Measurements from ENCODE around the gene TMEM92. TPM values are rescaled to one million over a fixed set of nuclear protein-coding genes. Genes with fewer than 3 reads are reported as not detected.

The TMEM92 gene
- total RNA-seq, 2 experiments from 2014 or later: not detected

GRCh38 chr17:50265212-50265611 lies 9.1 kb upstream of the TMEM92 start:
- no peaks in the 10 kb centered on the region for H3K27me3 Mint-ChIP-seq
- no peak overlapping the region for H3K27ac Mint-ChIP-seq
- POLR2A ChIA-PET: interaction anchor here (1.5 kb wide), 1 partner anchor 64 kb away, joined by 4 read pairs; the partner anchor contains the start of gene COL1A1
- no peak for ATAC-seq
- TF ChIP-seq CTCF (IDR thresholded peaks at IDR 0.05): no peak
- H3K4me3 Mint-ChIP-seq: no peak overlapping the region
- CTCF ChIA-PET: interaction anchor here (1.9 to 2.2 kb wide), 2 partner anchors 61 to 64 kb away, joined by 6 to 8 read pairs; partner anchors contain the start of gene COL1A1
- no peaks in the 10 kb centered on the region for H3K4me1 Mint-ChIP-seq (ENCODE audit: low read depth)
- intact Hi-C loops (cut with micrococcal nuclease): no loop called here
- no peak for DNase-seq
- H3K36me3 Mint-ChIP-seq (ENCODE audit: low read depth): no peaks in the 10 kb centered on the region
- no peaks in the 10 kb centered on the region for H3K9me3 Mint-ChIP-seq

DNA sequence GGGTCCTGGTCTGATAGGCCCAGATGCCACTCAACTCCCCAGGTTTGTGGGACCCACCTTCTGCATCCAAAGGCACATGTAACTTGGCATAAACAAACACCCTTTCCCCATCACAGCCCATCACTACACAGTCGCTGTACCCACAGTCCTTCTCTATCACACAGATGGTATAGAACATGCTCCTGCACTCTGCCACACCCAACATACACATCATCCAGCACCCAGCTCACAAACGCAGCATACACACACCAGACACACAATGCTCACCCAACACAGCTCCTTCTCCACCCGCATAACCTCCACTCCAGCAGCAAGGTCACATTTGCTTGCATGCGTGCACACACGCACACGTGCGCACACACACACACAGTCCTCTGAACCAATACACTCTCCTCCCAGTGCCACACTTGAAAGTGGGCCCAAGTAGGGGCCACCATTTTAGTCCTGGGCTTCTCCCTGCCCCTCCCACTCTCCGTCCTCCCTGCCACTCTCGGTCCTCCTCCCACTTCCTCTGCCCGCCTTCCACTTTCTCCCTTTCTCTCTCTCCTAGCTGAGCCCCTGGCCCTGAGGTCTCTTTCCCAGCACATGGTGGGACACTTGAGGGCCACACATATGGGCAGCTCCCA lies 8.5 kb upstream of the TMEM92 start:
- intact Hi-C loops (cut with micrococcal nuclease): no loop called here
- Mint-ChIP-seq H3K9me3 (no peaks in the 10 kb centered on the region), H3K27me3 (no peaks in the 10 kb centered on the region), H3K4me3 (no peak overlapping the region), H3K4me1 (ENCODE audit: low read depth) (no peaks in the 10 kb centered on the region), H3K27ac (no peak overlapping the region), H3K36me3 (ENCODE audit: low read depth) (no peaks in the 10 kb centered on the region)
- POLR2A ChIA-PET: interaction anchor here (1.5 kb wide), 1 partner anchor 64 kb away, joined by 4 read pairs; the partner anchor contains the start of gene COL1A1
- DNase-seq (no peak), ATAC-seq (no peak)
- TF ChIP-seq CTCF (IDR thresholded peaks at IDR 0.05): no peak
- CTCF ChIA-PET: interaction anchor here (1.9 to 2.2 kb wide), 2 partner anchors 62 to 65 kb away, joined by 6 to 8 read pairs; partner anchors contain the start of gene COL1A1

DNA sequence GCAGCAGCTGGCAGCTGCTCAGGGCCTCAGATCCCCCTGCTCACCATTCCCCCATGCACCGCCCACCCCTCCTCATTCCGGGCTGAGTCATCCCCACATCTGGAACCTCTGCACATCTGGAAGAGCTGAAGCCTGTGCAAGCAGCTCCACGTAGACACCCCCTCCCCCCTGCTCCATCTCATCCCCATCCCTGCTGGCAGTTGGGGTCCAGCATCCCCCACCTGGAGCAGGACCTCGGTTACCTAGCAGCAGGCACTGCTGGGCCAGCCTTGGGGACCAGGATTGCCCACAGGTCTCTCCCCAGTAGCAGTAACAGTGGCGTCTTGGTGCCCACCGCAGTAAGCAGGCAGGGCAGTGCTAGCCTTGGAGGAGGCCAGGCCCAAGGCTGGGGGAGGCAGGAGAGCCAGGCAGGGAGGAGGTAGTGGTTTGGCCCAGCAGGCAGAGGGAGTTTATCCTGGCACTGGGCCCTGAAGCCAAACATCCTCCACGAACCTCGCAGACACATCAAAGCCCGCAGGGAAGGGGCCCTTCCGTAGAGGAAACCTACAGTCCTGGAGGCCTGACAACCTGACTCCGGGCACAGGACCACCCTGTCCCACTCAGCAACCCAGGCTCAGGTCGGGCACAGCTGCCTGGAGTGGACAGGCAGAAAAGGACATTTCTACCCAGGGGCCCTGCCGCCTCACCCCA lies 7.7 kb upstream of the TMEM92 start:
- Mint-ChIP-seq H3K9me3 (no peaks in the 10 kb centered on the region), H3K36me3 (ENCODE audit: low read depth) (no peaks in the 10 kb centered on the region)

DNA sequence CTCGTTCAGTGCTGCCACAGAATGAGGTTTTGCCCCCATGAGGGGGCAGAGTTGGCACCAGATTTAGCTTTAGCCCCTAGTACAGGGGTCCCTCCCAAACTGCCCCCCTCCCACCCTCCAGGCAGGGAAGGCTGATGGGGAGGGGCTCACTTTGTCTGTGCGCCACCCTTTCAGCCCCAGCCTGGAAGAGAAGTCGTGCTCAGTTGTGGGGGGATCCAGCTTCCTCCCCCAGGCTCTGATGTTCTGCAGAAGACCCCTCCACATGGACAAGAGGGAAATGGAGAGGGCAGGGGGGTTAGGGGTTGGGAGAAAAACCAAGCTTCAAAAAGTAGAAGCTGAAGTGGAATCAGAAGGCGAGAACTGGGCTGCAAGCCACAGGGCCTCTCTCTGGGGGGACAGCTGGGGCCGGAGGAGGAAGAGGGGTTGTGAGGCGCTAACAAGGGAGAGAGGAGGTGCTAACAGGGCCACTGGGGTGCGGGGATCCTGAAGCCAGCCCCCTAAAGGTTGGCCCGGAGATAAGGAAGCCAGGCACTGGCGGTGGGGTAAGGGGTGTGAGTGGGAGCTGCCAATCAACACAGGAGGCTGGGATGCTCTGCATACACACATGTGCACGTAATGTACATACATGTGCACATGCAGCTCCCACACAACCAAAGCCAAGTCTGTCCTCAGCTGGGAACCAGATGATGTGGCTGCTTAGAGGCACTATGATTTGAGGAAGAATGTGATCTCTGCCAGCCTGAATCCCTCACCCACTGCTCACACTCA lies 7.0 kb upstream of the TMEM92 start:
- no peak overlapping the region for H3K4me3 Mint-ChIP-seq
- H3K36me3 Mint-ChIP-seq (ENCODE audit: low read depth): no peaks in the 10 kb centered on the region
- H3K27me3 Mint-ChIP-seq: no peaks in the 10 kb centered on the region
- POLR2A ChIA-PET: interaction anchor here (1.1 kb wide), 1 partner anchor 14 kb away, joined by 3 read pairs; no protein-coding TSS in a partner anchor
- no peak for DNase-seq
- no peak overlapping the region for H3K27ac Mint-ChIP-seq
- no peaks in the 10 kb centered on the region for H3K4me1 Mint-ChIP-seq (ENCODE audit: low read depth)
- no peak for TF ChIP-seq CTCF (IDR thresholded peaks at IDR 0.05)
- H3K9me3 Mint-ChIP-seq: no peaks in the 10 kb centered on the region
- no peak for ATAC-seq
- CTCF ChIA-PET: interaction anchor here (0.8 to 13.4 kb wide), 8 partner anchors 21 to 98 kb away, joined by 3 to 209 read pairs (median 4); partner anchors contain the start of gene COL1A1
- intact Hi-C loops (cut with micrococcal nuclease): no loop called here

More for the DNA sequence above, 7.7 kb upstream of the TMEM92 start:
- ChIA-PET CTCF (interaction anchor here (1.0 to 13.4 kb wide), 4 partner anchors 21 to 66 kb away, joined by 3 to 209 read pairs (median 7); partner anchors contain the start of gene COL1A1), POLR2A (interaction anchor here (1.5 kb wide), 1 partner anchor 65 kb away, joined by 4 read pairs; the partner anchor contains the start of gene COL1A1)
- TF ChIP-seq CTCF (IDR thresholded peaks at IDR 0.05): no peak
- H3K4me3 Mint-ChIP-seq: no peak overlapping the region
- H3K27ac Mint-ChIP-seq: no peak overlapping the region
- DNase-seq (no peak), ATAC-seq (no peak)
- intact Hi-C loops (cut with micrococcal nuclease): no loop called here
- H3K27me3 Mint-ChIP-seq: no peaks in the 10 kb centered on the region
- H3K4me1 Mint-ChIP-seq (ENCODE audit: low read depth): no peaks in the 10 kb centered on the region

All from activated CD8-positive, alpha-beta T cell treated with anti-CD3 and anti-CD28 coated beads for 36 hours (primary cell).